ENCODE results near the gene CUL5. TPM values are rescaled to one million over a fixed set of nuclear protein-coding genes. Genes with fewer than 3 reads are reported as not detected.

Gene CUL5
- polyA plus RNA-seq, 1 of the 3 experiments (the other 2 are of a cell fraction) = 8.0 TPM

- TF ChIP-seq REST (IDR thresholded peaks at IDR 0.05; ENCODE audit: low read depth, low read length) (no peak; the same call in 1 of the 2 replicates), FOXM1 (IDR thresholded peaks at IDR 0.05; ENCODE audit: low read depth) (no peak), USF2 (IDR thresholded peaks at IDR 0.05; ENCODE audit: borderline replicate concordance, low read depth, low read length) (peak; percentile 84), SIN3A (IDR thresholded peaks at IDR 0.05; ENCODE audit: borderline replicate concordance, low read depth, low read length) (peak; percentile 49; the same call in 1 of the 2 replicates), POLR2AphosphoS5 (IDR thresholded peaks at IDR 0.05; ENCODE audit: low read depth, low read length) (peak; percentile 77)
Observed at GRCh38 chr11:108008656-108009496, at the start of gene CUL5 (continued).

GRCh38 chr11:107961480-107961879 lies 47.2 kb upstream of the CUL5 start:
- H3K36me3 ChIP-seq (replicated peaks in 1 of 2; ENCODE audit: control insufficient read depth in 1 of 2, insufficient read depth in 2 of 2, low read length in 1 of 2) = no peaks in the 10 kb centered on the region
- CTCF ChIA-PET = no interaction called here
- 82% methylated on average over 3 of the region's 3 CpGs for WGBS (ENCODE audit: low lambda C conversion rate)
- peaks cover 9 to 23% of the 10 kb centered on the region in 2 experiments; a peak in 2 of 4 replicates for H3K4me1 ChIP-seq (ENCODE audit: control insufficient read depth in 1 of 2, insufficient read depth in 2 of 2, low read depth in 1 of 2, low read length in 1 of 2)
- H4K20me1 ChIP-seq (ENCODE audit: insufficient read depth) = no peaks in the 10 kb centered on the region
- H3K79me2 ChIP-seq (ENCODE audit: insufficient read depth) = no peaks in the 10 kb centered on the region
- H3K4me3 ChIP-seq (ENCODE audit: low read depth in 2 of 2, low read length in 1 of 2) = no peak overlapping the region
- TF ChIP-seq NRF1 (IDR thresholded peaks at IDR 0.05; ENCODE audit: low read depth, low read length) (no peak), FOXJ3 (CRISPR knock-in tag; IDR thresholded peaks at IDR 0.05) (no peak), REST (IDR thresholded peaks at IDR 0.05; ENCODE audit: low read depth, low read length) (no peak), MEF2A (IDR thresholded peaks at IDR 0.05; ENCODE audit: borderline replicate concordance, low read depth) (no peak), SIN3A (IDR thresholded peaks at IDR 0.05; ENCODE audit: borderline replicate concordance, low read depth, low read length) (no peak), JUND (IDR thresholded peaks at IDR 0.05) (no peak), USF1 (IDR thresholded peaks at IDR 0.05; ENCODE audit: borderline replicate concordance, low read depth) (no peak), CHD2 (IDR thresholded peaks at IDR 0.05; ENCODE audit: low read length, partially characterized antibody) (no peak), TCF12 (IDR thresholded peaks at IDR 0.05) (no peak), GATA2 (CRISPR knock-in tag; IDR thresholded peaks at IDR 0.05) (no peak), YY1 (IDR thresholded peaks at IDR 0.05; ENCODE audit: low read depth) (no peak), EZH2phosphoT487 (IDR thresholded peaks at IDR 0.05; ENCODE audit: borderline replicate concordance, low read depth) (no peak), RAD21 (IDR thresholded peaks at IDR 0.05; ENCODE audit: low read length) (no peak), FOXM1 (IDR thresholded peaks at IDR 0.05; ENCODE audit: low read depth) (no peak), RXRA (IDR thresholded peaks at IDR 0.05; ENCODE audit: borderline replicate concordance, low read depth) (no peak), MXI1 (IDR thresholded peaks at IDR 0.05; ENCODE audit: low read depth, low read length) (no peak)
- no peaks in the 10 kb centered on the region for H3K9me3 ChIP-seq
- H3K9me2 ChIP-seq = no peaks in the 10 kb centered on the region
- H3K27ac ChIP-seq (ENCODE audit: low read depth in 2 of 2, low read length in 1 of 2) = no peak overlapping the region
- H3K4me2 ChIP-seq = no peak overlapping the region
- H3K9ac ChIP-seq = no peak overlapping the region
- H3F3A ChIP-seq (replicated peaks; ENCODE audit: insufficient read depth) = no peaks in the 10 kb centered on the region
- POLR2A ChIA-PET = no interaction called here
- no peaks in the 10 kb centered on the region for H3K27me3 ChIP-seq (ENCODE audit: insufficient read depth)
- no peak overlapping the region for H2AFZ ChIP-seq (ENCODE audit: low read depth)
- no peak for DNase-seq
